ENCODE measurements around the gene LMBR1.
"Not testable (repeated sequence)": the region's sequence is repeated elsewhere in the genome, so short reads cannot be mapped to it uniquely, and the experiment has no call there.

LMBR1 gene

DNA sequence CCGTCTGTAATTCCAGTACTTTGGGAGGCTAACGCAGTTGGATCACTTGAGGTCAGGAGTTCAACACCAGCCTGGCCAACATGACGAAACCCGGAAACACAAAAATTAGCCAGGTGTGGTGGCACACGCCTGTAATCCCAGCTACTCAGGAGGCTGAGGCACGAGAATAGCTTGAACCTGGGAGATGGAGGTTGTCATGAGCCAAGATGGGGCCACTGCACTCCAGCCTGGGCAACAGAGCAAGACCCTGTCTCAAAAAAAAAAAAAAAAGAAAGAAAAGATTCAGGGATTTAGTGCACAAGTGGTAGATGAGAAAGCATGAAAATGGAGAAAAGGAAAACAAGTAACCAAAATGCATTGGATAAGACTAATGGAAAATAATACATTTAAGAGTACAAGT lies 49.4 kb downstream of the LMBR1 start:
- DNase-seq, result not testable (repeated sequence)

- no peak for DNase-seq
Observed at GRCh38 chr7:156843157-156843556, 49.8 kb downstream of the LMBR1 start.

- no peak for DNase-seq
Observed at GRCh38 chr7:156842740-156843140, 50.2 kb downstream of the LMBR1 start.

DNA sequence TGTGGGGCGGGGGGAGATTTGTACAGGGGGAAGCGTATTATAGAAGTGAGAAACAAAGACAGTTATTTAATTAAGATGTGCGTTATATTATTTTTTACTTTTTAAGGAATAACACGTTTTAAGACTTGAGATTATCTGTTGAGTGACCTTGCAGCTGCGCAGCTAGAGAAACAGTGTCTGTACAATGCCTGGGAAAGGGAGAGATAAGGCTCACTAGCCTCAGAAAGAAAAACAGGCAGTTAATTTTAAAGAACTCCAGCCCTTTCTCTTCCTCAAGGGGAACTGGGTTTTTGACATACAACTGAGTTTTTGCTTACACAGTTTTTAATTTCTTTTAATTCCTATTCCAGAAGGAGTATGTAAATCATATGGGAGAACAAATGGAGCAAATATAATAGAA lies 50.7 kb downstream of the LMBR1 start:
- DNase-seq, result no peak

DNA sequence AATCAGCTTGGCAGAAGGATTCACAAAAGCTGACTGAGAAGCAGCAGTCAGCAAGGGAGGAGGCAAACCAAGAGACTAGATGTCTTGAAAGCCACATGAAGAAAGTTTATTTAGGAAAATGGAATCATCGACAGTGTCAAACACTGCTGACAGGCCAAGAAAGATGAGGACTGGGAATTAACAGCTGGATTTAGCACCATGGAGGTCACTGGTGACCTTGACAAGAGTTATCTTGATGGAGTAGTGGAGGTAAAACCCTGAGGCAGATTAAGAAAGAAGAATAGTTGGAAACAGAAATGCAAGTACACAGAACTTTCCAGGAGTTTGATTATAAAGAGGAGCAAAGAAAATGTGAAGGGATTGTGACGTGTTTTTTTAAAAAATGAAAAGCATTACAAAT lies 51.5 kb downstream of the LMBR1 start:
- no peak for DNase-seq

- no peak for DNase-seq
Observed at GRCh38 chr7:156840134-156840533, 52.8 kb downstream of the LMBR1 start.

DNA sequence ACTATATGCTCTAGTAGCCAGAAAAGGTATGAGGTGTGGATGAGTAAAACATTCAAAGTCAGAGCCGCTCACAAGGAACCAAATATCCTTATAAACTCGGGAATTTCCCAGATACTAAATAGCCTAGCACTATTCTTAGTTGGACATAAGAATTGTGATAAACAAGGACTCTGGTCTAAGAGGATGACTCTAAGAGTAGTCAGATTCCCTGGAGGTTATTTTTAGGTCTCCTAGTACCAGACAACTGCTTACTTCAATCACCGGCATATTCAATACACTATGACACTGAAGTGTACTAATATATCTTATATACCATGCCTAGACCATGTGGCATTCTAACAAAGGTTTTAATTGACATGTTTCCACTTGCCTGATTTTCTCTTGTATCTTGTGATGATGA lies 56.5 kb downstream of the LMBR1 start:
- no peak for DNase-seq

GRCh38 chr7:156834462-156834861 lies 58.5 kb downstream of the LMBR1 start:
- no peak for DNase-seq

DNA sequence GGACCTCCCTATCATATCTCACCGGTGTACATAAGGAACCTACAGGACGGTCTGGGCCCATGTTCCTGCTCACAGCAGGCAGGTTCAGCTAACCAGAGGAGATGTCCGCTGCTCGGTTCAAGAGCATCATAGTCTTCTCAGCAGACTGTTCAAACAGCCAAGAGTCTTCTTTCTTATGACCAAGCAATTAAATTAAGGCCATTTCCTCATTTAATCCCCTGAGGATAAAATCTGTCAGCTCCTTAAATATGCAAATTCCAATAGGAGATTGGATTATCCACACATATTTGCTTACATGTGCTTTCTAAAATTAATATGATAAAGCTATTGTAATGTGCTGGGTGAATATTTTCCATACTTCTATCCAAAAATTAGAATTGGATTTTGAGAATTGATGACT lies 59.7 kb downstream of the LMBR1 start:
- no peak for DNase-seq

- no peak for DNase-seq
Observed at GRCh38 chr7:156832195-156832877, 60.6 kb downstream of the LMBR1 start.

GRCh38 chr7:156829669-156830336 lies 63.2 kb downstream of the LMBR1 start:
- no peak for DNase-seq

GRCh38 chr7:156827587-156828203 lies 65.3 kb downstream of the LMBR1 start:
- no peak for DNase-seq

DNA sequence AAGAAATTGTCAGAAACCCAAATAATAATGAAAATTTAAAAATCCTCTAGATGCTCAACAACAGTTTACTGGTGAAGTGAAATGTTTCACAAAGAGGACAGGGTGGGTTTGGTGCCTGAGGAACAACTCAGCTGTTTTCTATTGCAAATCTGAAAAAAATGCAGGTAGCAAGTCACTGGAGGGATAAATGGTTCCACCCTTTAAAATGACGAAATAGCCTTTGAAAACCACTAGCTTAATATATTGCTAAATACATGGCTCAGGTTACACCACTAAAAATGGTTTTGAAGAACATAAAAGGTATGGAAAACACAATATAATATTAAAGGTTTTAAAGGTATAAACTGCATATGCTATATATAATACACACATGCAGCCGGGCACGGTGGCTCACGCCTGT lies 69.5 kb downstream of the LMBR1 start:
- DNase-seq, result no peak

DNA sequence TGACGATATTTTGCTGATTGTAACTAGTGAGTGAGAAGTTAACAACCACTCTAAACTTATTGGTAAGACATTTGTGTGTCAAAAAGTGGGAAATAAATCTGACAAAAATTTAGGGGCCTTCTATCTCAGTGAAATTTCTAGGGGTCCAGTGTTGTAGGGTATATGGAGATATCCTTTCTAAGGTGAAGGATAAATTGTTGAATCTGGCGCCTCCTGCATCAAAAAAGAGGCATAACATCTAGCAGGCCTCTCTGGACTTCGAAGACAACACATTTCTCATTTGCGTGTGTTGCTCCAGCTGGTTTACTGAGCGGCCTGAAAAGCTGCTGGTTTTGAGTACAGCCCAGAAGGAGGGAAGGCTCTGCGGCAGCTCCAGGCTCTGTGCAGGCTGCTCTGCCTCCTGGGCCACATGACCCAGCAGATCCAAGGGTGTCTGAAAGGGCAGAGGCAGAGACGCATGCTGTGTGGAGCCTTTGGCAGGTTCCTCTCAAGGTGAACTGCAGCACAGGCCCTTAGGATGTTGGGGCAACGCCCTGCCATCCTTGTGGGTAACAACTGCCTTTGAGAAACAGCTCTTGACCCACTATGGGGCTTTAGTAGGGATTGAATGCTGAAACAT lies 72.4 kb downstream of the LMBR1 start:
- no peak for DNase-seq

GRCh38 chr7:156819733-156820295 lies 73.2 kb downstream of the LMBR1 start:
- no peak for DNase-seq

DNA sequence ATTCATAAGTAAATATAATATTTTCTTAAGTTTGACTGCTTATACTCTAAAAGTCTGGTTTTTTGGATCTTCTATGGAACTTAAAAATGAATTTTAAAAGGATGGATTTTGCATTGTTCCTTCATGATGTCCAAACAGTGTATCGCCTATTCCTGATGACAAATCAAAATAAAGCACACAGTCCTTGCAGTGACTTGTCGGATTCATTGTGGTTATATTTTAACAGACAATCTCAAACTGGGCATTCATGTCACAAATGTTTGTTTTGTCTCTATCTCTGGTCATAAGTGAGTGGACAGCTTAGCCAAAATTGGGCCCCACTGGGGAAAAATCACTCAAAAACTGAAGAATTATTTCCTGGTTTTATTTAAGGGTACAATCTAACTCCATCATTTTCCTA lies 74.8 kb downstream of the LMBR1 start:
- no peak for DNase-seq

- no peak for DNase-seq
Observed at GRCh38 chr7:156816943-156817572, 75.9 kb downstream of the LMBR1 start.

GRCh38 chr7:156811706-156812105 lies 81.3 kb downstream of the LMBR1 start:
- no peak for DNase-seq

- not testable (repeated sequence) for DNase-seq
Observed at GRCh38 chr7:156803656-156804055, 89.3 kb downstream of the LMBR1 start.

DNA sequence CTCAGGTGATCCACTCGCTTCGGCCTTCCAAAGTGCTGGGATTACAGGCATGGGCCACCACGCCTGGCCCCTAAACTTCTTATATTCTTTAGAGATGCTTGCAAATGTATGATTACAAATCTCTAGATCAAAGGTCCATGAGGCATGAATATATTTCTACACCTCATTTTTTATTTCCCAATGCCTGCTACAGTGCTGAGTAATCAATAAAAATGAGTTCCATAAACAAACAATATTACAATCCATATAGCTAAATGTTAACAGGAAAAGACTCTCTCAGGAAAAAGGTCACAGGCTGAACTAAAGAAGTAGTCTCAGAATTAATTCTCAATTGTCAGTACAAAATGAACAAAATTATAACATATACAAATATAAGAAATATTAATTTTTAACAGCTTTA lies 90.8 kb downstream of the LMBR1 start:
- DNase-seq, result no peak

- DNase-seq, result no peak
Observed at GRCh38 chr7:156795415-156795814, 97.6 kb downstream of the LMBR1 start.

- no peak for DNase-seq
Observed at GRCh38 chr7:156793334-156793733, 99.6 kb downstream of the LMBR1 start.

DNA sequence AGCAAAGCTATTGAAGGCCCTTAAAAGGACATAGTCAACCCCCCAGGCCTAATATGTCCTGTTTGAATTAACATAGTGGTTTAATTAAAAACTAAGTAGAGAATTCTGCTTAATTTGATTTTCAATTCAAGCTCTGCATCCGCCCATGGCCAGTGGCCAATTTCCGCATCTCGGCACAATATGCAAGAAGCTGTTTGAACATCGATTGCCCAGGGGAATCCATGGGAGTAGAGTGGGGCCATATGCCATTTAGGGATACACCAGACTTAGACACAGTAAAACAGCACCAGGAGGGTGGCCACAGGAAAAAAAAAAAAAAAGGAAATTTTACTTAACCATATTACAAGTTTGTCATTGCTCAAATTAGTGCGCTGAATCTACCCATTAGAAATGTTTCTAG lies 100.4 kb downstream of the LMBR1 start:
- DNase-seq, result no peak
